ENCODE results near the gene POLK. TPM values are rescaled to one million over a fixed set of nuclear protein-coding genes. Genes with fewer than 3 reads are reported as not detected.

POLK gene
- total RNA-seq: 49.8 and 55.5 TPM in 2 replicates

GRCh38 chr5:75511435-75512382 lies at the start of gene POLK, which contains the start of gene CERT1:
Gene POLK, plus strand, starts transcription at chr5:75511891.
Gene CERT1, minus strand, starts transcription at chr5:75511629. Its CDS starts 422 bp downstream, at chr5:75511207.

GRCh38 chr5:75611311-75612225 lies 99.9 kb downstream of the POLK start, which contains the start of gene ANKDD1B:
Gene ANKDD1B, plus strand, starts transcription at chr5:75611453. Its CDS starts 182 bp downstream, at chr5:75611635.

Small RNA genes within 50 kb of the gene (small RNA-seq; reads per million reads assigned to genes)
- gene RNU7-175P: not detected

Other genes with a start within 250 kb of the POLK start
- 111 and 144 TPM in 2 replicates for gene HMGCR, start 174.7 kb upstream of the POLK start, total RNA-seq
- gene CERT1, start 262 bp upstream of the POLK start, total RNA-seq: 38.0 and 40.8 TPM in 2 replicates
- 0.14 and 0.27 TPM in 2 replicates for gene ANKDD1B, start 99.6 kb downstream of the POLK start, total RNA-seq
- 14.9 and 20.1 TPM in 2 replicates for gene POC5, start 205.5 kb downstream of the POLK start, total RNA-seq